GM21526 (cell line): Measurements from ENCODE around the gene RAB27B.
"Not testable (repeated sequence)": the region's sequence is repeated elsewhere in the genome, so short reads cannot be mapped to it uniquely, and the experiment has no call there.

Experiments
- ATAC-seq: cut with Tn5 transposase; IDR thresholded peaks from one replicate; pipeline ENCODE4 v1.9.1; 2021; ENCODE audit warnings: moderate library complexity; ENCODE audit not compliant: unreplicated experiment, low FRiP score

The RAB27B gene

DNA sequence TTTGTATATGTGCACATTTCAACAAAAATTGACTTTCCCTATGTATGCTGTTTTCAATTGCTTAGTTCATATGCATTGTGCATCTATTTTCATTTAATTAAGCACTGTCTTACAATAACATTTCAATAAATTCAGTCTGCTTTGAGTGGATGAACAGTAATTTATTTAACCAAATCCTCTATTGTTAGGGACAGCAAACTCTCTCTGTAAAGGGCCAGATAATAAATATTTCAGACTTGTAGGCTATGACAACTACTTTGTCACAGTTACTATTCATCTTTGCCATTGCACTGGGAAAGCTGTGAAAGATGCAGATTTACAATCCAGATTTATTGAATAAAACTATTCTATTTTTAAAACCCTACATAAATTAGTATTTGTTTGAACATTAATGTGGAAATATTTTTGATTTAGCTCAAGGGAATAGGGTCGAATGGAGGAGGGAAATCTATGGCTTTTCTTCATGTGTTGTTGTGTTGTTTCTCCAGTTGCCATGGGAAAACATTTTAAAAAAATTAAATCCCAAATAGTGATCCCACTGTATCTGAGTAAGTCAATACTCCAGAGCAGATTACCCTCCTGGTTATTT, 14.2 kb upstream of the RAB27B start:
- ATAC-seq, result no peak

DNA sequence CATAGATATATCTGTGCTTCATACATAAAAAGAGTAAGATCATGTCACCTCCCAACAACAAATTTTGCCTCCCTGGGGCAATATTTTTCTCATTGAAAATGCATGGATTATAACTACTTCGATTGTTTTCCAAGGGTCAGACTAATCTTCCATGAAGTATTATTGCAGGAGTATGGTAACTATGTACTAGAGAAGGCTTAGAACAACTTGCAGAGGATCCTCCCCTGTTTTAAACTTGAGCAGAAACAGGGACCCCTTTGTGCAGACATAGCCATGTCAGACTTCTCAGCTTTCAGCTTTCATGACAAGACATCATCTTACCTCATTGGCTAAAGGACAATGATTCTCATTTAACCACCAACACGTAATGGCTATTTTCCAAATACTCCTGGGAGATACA, 13.2 kb upstream of the RAB27B start:
- ATAC-seq, result no peak

DNA sequence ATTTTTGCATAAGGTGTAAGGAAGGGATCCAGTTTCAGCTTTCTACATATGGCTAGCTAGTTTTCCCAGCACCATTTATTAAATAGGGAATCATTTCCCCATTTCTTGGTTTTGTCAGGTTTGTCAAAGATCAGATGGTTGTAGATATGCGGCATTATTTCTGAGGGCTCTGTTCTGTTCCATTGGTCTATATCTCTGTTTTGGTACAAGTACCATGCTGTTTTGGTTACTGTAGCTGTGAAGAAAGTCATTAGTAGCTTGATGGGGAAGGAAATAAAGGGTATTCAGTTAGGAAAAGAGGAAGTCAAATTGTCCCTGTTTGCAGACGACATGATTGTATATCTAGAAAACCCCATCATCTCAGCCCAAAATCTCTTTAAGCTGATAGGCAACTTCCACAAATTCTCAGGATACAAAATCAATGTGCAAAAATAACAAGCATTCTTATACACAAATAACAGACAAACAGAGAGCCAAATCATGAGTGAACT, 7.4 kb upstream of the RAB27B start:
- not testable (repeated sequence) for ATAC-seq

DNA sequence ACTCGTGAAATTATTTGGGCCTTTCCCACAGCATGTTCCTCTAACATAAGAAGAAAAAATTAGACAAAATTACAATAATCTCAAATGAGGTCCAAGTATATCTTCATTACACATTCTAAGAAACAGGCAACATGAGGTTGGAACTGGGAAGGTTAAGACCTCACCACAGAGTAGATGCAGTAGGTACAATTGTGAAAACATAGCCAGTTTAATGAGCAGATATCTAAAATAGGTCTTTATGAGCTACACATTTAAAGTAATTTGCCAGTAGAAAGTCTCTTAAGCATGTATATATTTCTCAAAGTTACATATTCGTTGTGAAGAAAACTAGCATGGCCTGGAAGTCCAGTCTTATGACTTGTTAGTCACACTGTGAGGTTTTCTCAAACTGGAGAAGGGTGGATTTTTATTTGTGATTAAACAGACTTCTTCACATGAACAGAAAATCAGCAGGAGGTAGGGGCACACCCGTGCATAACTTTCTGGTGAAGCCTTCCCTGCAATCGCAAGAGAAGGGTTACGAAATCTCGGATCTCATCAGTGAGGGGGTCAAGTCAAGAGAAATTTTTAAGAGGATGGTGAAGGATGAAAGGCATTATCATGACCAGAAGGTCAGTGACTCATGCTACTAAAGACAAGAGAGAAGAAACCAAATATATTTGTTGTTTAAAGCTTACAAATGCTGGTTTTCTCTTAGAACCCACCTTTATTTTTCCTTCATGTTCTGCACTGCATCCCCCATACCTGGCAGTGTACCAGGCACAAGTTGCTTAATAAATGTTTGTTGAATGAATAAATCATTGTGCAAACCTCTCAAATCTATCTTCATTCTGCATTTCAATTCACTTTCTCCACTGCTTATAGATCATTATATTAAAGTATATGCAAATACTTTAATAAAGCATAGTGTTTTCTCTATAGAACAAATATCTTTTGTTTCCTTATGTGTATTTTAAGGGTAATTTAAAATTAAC, 5.1 kb upstream of the RAB27B start:
- ATAC-seq, result no peak

DNA sequence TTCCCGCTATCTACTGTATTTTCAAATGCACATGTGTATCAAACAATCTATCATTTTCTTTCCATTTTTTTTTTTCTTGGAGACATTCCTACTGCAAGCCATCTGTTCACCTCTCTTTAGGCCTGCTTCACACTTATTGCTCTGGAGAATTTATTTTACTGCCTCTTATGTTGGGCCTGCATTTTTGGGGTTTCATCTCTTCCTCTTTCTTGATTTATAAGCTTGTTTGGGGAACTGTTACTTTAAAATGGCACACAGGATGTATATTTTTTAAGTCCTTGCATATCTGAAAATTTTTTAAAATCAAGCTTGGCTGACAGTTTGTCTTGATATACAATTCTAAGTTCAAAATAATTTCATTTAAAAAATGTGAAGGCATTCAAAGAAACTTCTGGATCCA, 3.5 kb upstream of the RAB27B start:
- ATAC-seq, result no peak

DNA sequence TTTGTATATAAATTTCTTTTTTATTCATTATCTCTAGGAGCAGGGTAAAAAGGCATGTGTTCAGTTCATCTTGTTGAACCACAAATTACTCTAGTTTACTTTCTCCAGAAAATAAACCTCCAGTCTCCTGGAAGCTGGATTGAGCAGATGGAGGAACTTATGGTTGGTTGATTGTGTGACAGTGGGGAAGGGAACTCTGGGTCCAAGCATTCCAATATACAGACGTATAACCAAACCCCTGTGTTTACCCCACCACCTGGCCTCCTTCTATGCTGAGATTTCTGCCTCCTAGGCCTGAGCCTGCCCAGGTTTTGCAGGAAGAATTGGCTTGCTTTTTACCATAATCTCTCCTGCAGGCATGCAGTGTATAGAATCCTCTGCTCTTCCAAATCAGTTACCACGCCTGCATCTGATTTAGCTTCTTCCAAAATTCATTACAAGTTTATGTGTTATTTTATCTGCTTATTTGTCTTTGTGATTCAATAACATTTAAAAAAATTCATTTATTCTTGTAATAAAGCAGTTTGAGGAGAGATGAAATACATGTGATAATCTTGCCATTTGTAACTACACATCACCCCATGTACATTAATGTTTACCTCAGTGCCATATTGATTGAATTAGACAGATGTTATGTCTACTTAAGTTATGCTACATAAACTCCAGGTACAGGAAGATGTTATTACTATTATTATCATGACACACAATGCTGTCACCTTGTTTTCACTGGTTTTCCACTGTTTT, 2.5 kb upstream of the RAB27B start:
- no peak for ATAC-seq

DNA sequence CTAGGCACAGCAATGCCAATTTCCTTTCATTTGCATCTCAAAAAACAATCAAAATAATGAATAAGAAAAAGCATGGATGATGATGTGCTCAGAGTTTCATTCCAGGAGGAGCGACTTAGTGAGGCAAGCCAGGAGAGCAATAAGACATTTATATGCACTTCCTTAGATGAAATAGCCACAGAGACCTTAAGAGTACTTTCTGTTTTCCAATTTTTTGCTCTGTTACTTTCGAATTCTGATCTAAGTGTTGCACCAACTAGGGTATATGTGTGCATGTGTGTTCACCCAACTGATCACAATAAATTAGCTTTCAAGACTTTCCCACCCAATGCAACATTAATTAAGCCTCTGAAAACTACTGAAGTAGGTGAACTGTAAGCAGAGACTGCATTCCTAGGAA, 709 bp downstream of the RAB27B start:
- no peak for ATAC-seq

DNA sequence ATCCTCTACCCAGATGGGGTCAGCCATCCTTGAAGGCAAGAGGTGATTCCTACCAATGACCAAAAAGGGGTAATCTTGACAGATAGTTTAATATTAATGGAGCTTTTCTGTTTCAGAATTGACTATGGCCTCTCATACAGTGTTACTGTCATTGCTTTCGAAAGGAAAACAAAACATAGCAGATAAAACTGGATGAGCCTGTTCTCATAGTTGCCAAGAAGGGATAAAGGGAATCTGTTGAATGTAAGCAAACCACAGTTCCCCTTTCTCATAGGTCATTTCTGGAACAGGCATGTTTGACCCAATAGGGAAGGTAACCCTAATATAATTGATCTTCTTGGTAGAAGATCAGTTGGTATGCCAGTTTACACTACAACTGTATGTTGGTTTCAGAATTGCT, 1.6 kb downstream of the RAB27B start:
- no peak for ATAC-seq

DNA sequence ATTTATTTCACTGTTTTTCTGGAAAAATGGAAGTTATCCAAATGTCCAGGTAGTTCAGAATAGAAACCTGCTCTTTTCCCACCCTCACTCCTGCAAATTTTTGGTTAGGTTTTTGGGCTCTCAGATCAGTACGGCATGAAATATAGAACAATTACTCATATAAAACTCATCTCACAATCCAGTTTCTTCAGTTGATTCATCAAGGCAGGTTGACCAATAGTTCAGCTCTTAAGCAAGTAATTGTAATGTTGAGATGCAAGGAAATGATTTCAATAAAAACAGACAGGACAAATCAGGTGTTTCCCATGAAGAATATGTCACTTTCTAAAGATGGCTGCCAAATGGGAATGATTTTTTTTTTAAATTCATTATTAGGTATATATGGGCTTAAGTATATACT, 2.0 kb downstream of the RAB27B start:
- no peak for ATAC-seq

DNA sequence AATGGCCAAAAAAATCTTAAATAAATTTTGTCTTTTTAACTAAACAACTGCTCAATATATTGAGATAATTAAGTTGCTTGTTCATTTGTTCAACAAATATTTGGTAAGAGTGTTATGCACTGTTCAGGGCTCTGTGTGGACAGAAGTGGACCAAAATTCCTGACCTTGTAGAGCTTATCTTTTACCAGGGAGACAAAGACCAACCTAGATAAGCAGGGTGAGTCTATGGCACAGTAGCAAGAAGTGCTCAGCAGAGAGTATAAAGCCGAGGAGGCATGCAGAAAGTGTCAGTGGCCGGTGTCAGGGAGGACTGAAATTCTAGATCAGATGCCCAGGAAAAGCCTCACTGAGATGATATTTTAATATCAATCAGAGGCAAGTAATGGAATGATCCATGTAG, 2.6 kb downstream of the RAB27B start:
- no peak for ATAC-seq

DNA sequence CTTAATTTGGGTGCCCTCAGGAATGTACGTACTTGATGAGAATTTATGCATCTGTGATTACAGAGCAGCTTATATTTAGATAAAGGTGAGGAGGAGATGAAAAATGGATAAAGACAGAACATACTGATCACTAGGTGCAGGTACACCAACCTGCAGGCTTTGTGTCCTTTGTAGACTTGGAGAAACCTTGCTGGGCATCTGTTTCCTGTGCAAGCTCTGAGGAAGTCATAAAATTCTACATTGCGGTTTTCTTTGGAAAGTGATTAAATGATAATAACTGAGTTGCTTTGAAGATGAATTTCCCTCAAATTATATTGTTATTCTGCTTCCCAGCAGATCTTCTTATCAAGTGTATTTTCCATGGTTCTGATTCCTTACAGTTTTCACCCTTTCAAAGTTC, 7.7 kb downstream of the RAB27B start:
- ATAC-seq, result no peak

DNA sequence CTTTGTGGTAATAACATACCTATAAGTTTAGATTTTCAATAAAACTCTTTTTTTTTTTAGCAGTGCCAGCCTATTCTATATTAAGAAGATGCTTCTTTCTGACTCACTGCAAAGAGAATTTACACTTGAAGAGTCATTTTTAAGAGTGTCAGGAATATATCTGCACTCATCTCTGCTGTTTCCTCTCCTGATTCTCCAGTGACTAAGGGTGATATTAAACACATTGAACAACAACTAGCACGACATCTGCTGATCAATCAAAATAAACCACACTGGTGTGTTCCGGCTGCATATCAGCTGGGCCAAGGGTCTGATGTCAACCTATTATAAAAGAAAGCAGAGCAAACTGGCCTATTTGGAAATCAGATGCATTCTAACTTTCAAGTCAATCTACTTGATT, 15.0 kb downstream of the RAB27B start:
- ATAC-seq, result no peak

DNA sequence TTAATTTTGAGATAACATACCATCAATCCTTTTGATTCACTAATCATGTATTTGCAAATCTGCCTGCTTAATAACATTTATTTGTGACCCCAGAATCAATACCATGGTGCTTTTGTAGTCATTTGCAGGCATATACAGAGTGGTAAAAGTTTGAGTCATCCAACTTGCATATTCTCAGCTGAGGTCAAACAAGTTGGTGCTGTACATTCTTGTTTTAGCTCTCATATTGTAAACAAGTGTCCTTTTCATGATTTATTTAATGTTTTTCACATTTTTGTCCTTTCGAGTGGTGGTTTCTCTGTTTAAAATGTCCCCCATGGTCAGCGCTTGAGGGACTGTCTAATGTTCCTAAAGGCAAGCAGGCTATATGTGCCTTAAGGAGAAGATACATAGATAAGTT, 17.5 kb downstream of the RAB27B start:
- ATAC-seq, result no peak

DNA sequence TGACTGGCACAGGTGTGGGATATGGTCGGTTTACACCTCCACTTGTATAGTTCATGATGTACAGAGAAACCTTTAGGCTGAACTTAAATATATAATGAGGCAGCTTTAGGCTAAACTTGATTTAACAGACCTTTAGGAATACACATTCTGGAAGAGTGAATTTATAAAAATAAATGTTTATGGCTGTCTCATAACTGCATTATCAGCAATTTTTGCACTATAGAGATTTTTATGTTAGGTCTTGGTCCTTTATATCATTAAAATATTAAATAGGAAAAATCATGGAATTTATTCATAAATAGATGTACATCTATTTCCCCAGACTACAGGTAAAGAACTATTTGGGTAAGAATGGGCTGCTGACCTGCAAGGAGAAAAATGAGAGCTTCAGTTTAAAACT, 19.8 kb downstream of the RAB27B start:
- no peak for ATAC-seq

DNA sequence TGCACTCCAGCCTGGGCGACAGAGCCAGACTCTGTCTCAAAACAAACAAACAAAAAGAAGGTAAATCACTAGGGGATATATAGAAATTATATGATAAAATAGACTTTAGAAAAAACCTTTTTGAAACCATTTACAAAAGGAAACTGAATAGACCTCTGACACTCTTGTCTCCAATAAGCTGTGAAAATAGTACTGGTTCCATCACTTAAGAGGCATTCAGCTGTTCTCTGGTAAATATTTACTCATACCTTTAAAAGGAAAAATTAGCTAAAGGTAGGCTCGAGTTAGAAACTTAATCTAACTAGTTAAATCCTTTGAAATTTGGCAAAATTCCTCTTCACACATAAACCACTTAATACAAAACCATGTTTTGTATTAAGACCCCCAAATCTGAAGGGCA, 21.4 kb downstream of the RAB27B start:
- ATAC-seq, result no peak

DNA sequence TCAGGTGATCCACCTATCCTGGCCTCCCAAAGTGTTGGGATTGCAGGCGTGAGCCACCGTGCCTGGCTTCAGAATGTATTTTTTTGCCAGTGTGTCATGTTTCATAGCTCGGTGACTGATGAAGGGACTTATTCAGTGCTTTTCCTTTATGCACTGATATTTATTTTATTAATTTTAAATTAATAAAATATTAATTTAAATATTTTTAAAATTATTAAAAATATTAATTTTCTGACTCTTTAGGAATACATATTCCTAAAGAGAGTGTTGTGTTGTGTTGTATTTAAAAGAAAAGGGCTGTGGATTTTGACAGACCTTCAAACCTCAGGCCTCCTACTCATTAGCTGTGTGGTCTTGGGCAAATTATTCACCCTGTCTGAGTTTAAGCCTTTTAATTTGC, 22.3 kb downstream of the RAB27B start:
- ATAC-seq, result no peak

DNA sequence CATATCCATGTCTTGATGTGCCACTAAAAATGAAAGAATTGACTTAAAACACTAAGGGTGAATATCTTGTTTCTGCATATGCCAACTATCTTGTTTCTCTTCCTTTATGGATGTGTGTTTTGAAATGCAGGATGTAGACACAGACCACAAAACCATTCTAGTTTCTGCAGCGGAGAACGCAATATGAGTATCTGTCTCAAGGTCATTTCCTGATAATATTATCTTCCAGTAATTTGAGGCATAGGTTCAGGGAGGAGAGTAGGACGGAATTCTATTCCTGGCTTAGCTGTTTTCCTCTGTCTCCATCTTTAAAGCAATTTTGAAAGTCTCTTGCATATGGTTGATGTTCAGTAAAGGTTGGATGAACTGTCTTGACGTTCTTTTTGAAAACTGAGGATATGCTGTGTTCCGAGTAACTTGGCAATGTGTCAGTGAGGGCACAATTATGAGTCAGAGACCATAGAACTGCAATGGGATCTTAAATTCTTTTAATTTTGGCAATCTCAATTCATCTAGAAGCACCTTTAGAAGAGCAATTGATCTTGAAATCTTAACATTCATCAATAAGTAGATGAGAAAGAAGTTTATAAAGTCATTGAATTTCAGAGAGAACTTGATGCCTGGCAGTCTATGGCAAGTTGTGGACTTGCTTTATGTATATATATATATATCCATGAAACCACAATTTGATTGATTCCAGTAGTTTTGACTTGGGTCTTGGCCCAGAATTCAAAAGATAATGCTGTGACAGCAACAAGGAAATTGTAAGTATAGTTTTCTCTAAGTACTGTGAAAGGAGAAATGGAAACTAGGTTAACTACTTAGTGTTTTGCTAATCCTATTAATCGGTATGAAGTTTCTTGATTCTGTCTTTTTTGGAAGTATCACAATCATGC, 24.8 kb downstream of the RAB27B start:
- no peak for ATAC-seq

DNA sequence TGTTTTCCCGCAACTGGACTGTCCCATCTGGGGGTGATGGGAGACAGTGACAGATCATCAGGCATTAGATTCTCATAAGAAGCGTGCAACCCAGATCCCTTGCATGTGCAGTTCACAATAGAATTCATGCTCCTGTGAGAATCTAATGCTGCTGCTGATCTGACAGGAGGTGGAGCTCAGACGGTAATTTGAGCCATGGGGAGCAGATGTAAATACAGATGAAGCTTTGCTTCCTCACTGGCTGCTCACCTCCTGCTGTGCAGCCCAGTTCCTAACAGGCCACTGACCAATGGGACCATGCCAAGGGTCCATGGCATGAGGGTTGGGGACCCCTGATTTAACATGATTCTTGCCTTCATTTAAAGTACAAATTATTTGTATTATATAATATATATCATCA, 26.8 kb downstream of the RAB27B start:
- ATAC-seq, result not testable (repeated sequence)

DNA sequence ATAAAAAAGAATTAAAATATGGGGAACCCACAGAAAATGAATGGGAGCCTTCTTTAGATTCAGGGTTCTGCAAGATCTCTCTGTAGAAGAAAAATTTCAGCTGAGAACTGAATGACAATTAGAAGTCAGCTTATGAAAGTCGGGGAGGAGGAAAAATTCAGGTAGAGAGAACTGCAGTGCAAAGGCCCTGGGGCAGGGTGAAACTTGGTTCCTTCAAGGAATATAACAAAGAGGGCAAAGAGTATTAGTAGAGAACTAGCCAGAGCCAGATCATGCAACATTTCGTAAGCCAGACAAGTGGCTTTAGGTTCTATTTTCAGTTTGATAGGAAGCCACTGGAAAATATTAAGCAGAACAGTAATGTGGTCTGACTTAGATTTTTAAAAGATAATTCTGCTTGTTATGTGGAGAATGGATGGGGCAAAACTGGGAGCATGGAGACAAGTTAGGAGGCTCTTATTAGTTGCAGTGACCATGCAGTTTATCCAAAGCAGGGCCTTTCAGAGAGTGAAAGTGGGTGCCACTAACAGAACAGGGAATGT, 27.9 kb downstream of the RAB27B start:
- no peak for ATAC-seq

DNA sequence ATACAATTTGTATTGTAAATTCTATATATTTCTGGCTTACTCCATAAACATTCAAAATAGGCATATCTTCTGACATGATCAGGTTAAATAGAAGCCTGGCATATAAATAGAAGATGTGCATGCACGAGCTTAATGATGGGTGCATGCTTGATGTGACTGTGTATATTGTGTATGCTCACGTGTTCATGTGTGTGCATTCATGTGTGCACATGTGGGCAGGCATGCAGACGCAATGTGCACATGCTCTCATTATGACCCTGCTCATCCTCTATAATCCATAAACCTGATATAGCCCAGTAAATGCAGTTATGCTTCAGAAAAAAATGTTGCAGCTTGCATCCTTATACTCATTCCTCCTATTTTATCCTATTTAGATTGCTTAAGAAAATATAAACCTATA, 29.2 kb downstream of the RAB27B start:
- no peak for ATAC-seq
